Nephron (organoid): ENCODE results near the gene CYLC1.

Experiments used
- H3K27ac Mint-ChIP-seq, 3 experiments: 2 replicates each; pipeline ENCODE4 v1.8.0; 2020; ENCODE audit warnings: mixed read lengths in 3 of 3, mild to moderate bottlenecking in 2 of 3, moderate library complexity in 1 of 3
- H3K27me3 Mint-ChIP-seq: 2 replicates; pipeline ENCODE4 v1.8.0; 2021; ENCODE audit warnings: low read depth, mild to moderate bottlenecking, moderate library complexity, mixed read lengths
- H3K36me3 Mint-ChIP-seq: 2 replicates; pipeline ENCODE4 v1.8.0; 2020; ENCODE audit warnings: low read depth, mixed read lengths
- H3K4me1 Mint-ChIP-seq: 2 replicates; pipeline ENCODE4 v1.8.0; 2020; ENCODE audit warnings: mixed read lengths
- H3K4me3 Mint-ChIP-seq, 3 experiments: 2 replicates each; pipeline ENCODE4 v1.8.0; 2020; ENCODE audit warnings: mild to moderate bottlenecking in 3 of 3, mixed read lengths in 3 of 3, moderate library complexity in 2 of 3
- H3K9me3 Mint-ChIP-seq: 2 replicates; pipeline ENCODE4 v1.8.0; 2020; ENCODE audit warnings: mixed read lengths
- CTCF ChIP-seq, 3 experiments: fragments of 200-600 bp; sonication (generic); IDR thresholded peaks; one replicate each; pipeline ENCODE4 v1.5.0; 2021; ENCODE audit warnings: antibody characterized with exemption in 3 of 3; ENCODE audit not compliant: unreplicated experiment in 3 of 3

CYLC1 gene

GRCh38 chrX:83888585-83888984 lies 27.6 kb downstream of the CYLC1 start:
- H3K27ac Mint-ChIP-seq, result no peak overlapping the region
- H3K9me3 Mint-ChIP-seq, result no peaks in the 10 kb centered on the region
- no peaks in the 10 kb centered on the region for H3K27me3 Mint-ChIP-seq
- TF ChIP-seq CTCF (IDR thresholded peaks at IDR 0.05; ENCODE audit: unreplicated experiment in 3 of 3), result no peak
- H3K4me3 Mint-ChIP-seq, result no peak overlapping the region
- H3K36me3 Mint-ChIP-seq, result no peaks in the 10 kb centered on the region
- H3K4me1 Mint-ChIP-seq, result no peaks in the 10 kb centered on the region

- Mint-ChIP-seq H3K27ac (no peak overlapping the region), H3K27me3 (no peaks in the 10 kb centered on the region), H3K36me3 (no peaks in the 10 kb centered on the region), H3K9me3 (no peaks in the 10 kb centered on the region), H3K4me1 (no peaks in the 10 kb centered on the region), H3K4me3 (no peak overlapping the region)
- no peak for TF ChIP-seq CTCF (IDR thresholded peaks at IDR 0.05; ENCODE audit: unreplicated experiment in 3 of 3)
Measured at GRCh38 chrX:83892433-83892832, 31.5 kb downstream of the CYLC1 start.

- Mint-ChIP-seq H3K4me3 (no peak overlapping the region), H3K4me1 (no peaks in the 10 kb centered on the region), H3K36me3 (no peaks in the 10 kb centered on the region), H3K27me3 (no peaks in the 10 kb centered on the region), H3K9me3 (no peaks in the 10 kb centered on the region), H3K27ac (no peak overlapping the region)
- TF ChIP-seq CTCF (IDR thresholded peaks at IDR 0.05; ENCODE audit: unreplicated experiment in 3 of 3), result no peak
Measured at GRCh38 chrX:83906921-83907320, 46.0 kb downstream of the CYLC1 start.

GRCh38 chrX:83916525-83916924 lies 55.6 kb downstream of the CYLC1 start:
- H3K9me3 Mint-ChIP-seq, result no peaks in the 10 kb centered on the region
- no peak overlapping the region for H3K27ac Mint-ChIP-seq
- peak; percentile 42 to 57 (median 54) for TF ChIP-seq CTCF (IDR thresholded peaks at IDR 0.05; ENCODE audit: unreplicated experiment in 3 of 3)
- H3K4me1 Mint-ChIP-seq, result no peaks in the 10 kb centered on the region
- no peak overlapping the region for H3K4me3 Mint-ChIP-seq
- no peaks in the 10 kb centered on the region for H3K36me3 Mint-ChIP-seq
- H3K27me3 Mint-ChIP-seq, result no peaks in the 10 kb centered on the region

- H3K4me1 Mint-ChIP-seq, result no peaks in the 10 kb centered on the region
- H3K9me3 Mint-ChIP-seq, result no peaks in the 10 kb centered on the region
- no peaks in the 10 kb centered on the region for H3K36me3 Mint-ChIP-seq
- no peak overlapping the region for H3K27ac Mint-ChIP-seq
- TF ChIP-seq CTCF (IDR thresholded peaks at IDR 0.05; ENCODE audit: unreplicated experiment in 3 of 3), result peak in 2 of 3 experiments; percentile 21 to 33
- H3K27me3 Mint-ChIP-seq, result no peaks in the 10 kb centered on the region
- no peak overlapping the region for H3K4me3 Mint-ChIP-seq
Measured at GRCh38 chrX:83934220-83934619, 73.3 kb downstream of the CYLC1 start.
